Measurements from ENCODE around the gene TRAPPC12. TPM values are rescaled to one million over a fixed set of nuclear protein-coding genes. Genes with fewer than 3 reads are reported as not detected.

TRAPPC12 gene
- total RNA-seq, 2 donors from 2014 or later, result 98.2 to 103 TPM

GRCh38 chr2:3420769-3421397 lies 41.4 kb downstream of the TRAPPC12 start:
- no peaks in the 10 kb centered on the region for H3K4me1 Mint-ChIP-seq
- no peak overlapping the region for H3K27ac Mint-ChIP-seq
- DNase-seq, result no peak

GRCh38 chr2:3421580-3421979 lies 42.1 kb downstream of the TRAPPC12 start:
- Mint-ChIP-seq H3K27me3 (ENCODE audit: insufficient read depth) (no peaks in the 10 kb centered on the region), H3K36me3 (ENCODE audit: low read depth) (peaks cover 53% of the 10 kb centered on the region), H3K9me3 (no peaks in the 10 kb centered on the region), H3K4me3 (no peak overlapping the region), H3K4me1 (no peaks in the 10 kb centered on the region), H3K27ac (no peak overlapping the region)
- H3K4me3 ChIP-seq (ENCODE audit: low read length), result no peak overlapping the region
- no peak for DNase-seq
- H3K9me3 ChIP-seq (ENCODE audit: control insufficient read depth, low read length), result no peaks in the 10 kb centered on the region
- H3K4me1 ChIP-seq (ENCODE audit: control insufficient read depth, insufficient read depth, low read length), result no peaks in the 10 kb centered on the region
- H3K36me3 ChIP-seq (ENCODE audit: control insufficient read depth, insufficient read depth, low read length), result peaks cover 42% of the 10 kb centered on the region
- no peak overlapping the region for H3K9ac ChIP-seq (ENCODE audit: extremely low read depth, low read length, poor library complexity, severe bottlenecking)
- WGBS, 2 experiments (ENCODE audit: insufficient coverage in 1 of 2, insufficient read length in 1 of 2), result 94 to 98% methylated on average over 18 to 19 of the region's 19 CpGs
- no peak overlapping the region for H3K27ac ChIP-seq (ENCODE audit: low read depth, low read length)
- H3K27me3 ChIP-seq (ENCODE audit: control insufficient read depth, insufficient read depth, low read length, poor library complexity, severe bottlenecking), result no peaks in the 10 kb centered on the region
- no peak for TF ChIP-seq CTCF (conservative IDR thresholded peaks at IDR 0.05)

More at GRCh38 chr2:3420769-3421397, 41.4 kb downstream of the TRAPPC12 start:
- no peaks in the 10 kb centered on the region for H3K27me3 ChIP-seq (ENCODE audit: control insufficient read depth, insufficient read depth, low read length, poor library complexity, severe bottlenecking)
- Mint-ChIP-seq H3K4me3 (no peak overlapping the region), H3K27me3 (ENCODE audit: insufficient read depth) (no peaks in the 10 kb centered on the region), H3K36me3 (ENCODE audit: low read depth) (peaks cover 51% of the 10 kb centered on the region), H3K9me3 (no peaks in the 10 kb centered on the region)
- TF ChIP-seq CTCF (conservative IDR thresholded peaks at IDR 0.05), result no peak
- no peak overlapping the region for H3K9ac ChIP-seq (ENCODE audit: extremely low read depth, low read length, poor library complexity, severe bottlenecking)
- H3K4me1 ChIP-seq (ENCODE audit: control insufficient read depth, insufficient read depth, low read length), result no peaks in the 10 kb centered on the region
- no peaks in the 10 kb centered on the region for H3K9me3 ChIP-seq (ENCODE audit: control insufficient read depth, low read length)
- peaks cover 35% of the 10 kb centered on the region for H3K36me3 ChIP-seq (ENCODE audit: control insufficient read depth, insufficient read depth, low read length)
- 91 to 95% methylated on average over 10 to 14 of the region's 14 CpGs for WGBS, 2 experiments (ENCODE audit: insufficient coverage in 1 of 2, insufficient read length in 1 of 2)
- no peak overlapping the region for H3K27ac ChIP-seq (ENCODE audit: low read depth, low read length)
- no peak overlapping the region for H3K4me3 ChIP-seq (ENCODE audit: low read length)

- DNase-seq, result no peak
- no peak for TF ChIP-seq CTCF (conservative IDR thresholded peaks at IDR 0.05)
- H3K9ac ChIP-seq (ENCODE audit: extremely low read depth, low read length, poor library complexity, severe bottlenecking), result no peak overlapping the region
- no peak overlapping the region for H3K4me3 ChIP-seq (ENCODE audit: low read length)
- Mint-ChIP-seq H3K4me3 (no peak overlapping the region), H3K27ac (no peak overlapping the region), H3K9me3 (no peaks in the 10 kb centered on the region), H3K36me3 (ENCODE audit: low read depth) (peaks cover 54% of the 10 kb centered on the region), H3K4me1 (no peaks in the 10 kb centered on the region), H3K27me3 (ENCODE audit: insufficient read depth) (no peaks in the 10 kb centered on the region)
- no peaks in the 10 kb centered on the region for H3K4me1 ChIP-seq (ENCODE audit: control insufficient read depth, insufficient read depth, low read length)
- H3K9me3 ChIP-seq (ENCODE audit: control insufficient read depth, low read length), result no peaks in the 10 kb centered on the region
- peaks cover 44% of the 10 kb centered on the region for H3K36me3 ChIP-seq (ENCODE audit: control insufficient read depth, insufficient read depth, low read length)
- no peaks in the 10 kb centered on the region for H3K27me3 ChIP-seq (ENCODE audit: control insufficient read depth, insufficient read depth, low read length, poor library complexity, severe bottlenecking)
- no peak overlapping the region for H3K27ac ChIP-seq (ENCODE audit: low read depth, low read length)
- WGBS, 2 experiments (ENCODE audit: insufficient coverage in 1 of 2, insufficient read length in 1 of 2), result 88 to 97% methylated on average over 8 to 16 of the region's 16 CpGs
Observed at GRCh38 chr2:3422161-3422779, 42.8 kb downstream of the TRAPPC12 start.
